K562 (cell line): Measurements from ENCODE around the gene ZDHHC8. TPM values are rescaled to one million over a fixed set of nuclear protein-coding genes. Genes with fewer than 3 reads are reported as not detected.

Experiments used
- ATAC-seq: fragments of 200-7000 bp; cut with Tn5 transposase; 3 replicates; pipeline ENCODE4 v1.9.1; 2020; ENCODE audit warnings: moderate library complexity
- BruUV-seq: library from RNA; stranded (reverse); fragments of 400-500 nt; replicated peaks from 2 replicates; lab custom pipeline; 2021; lab: Mats Ljungman, UMichigan
- CTCF ChIA-PET: fragments of 300-600 bp; formaldehyde crosslinking; extraction: SDS; loops from one replicate; lab custom pipeline; 2021; ENCODE audit warnings: low intra/inter-chr PET ratio; lab: Yijun Ruan, JAX
- POLR2A ChIA-PET: fragments of 300-600, 350-650 bp; sonication (Branson Sonifier 250); formaldehyde crosslinking; extraction: SDS; loops from one replicate; lab custom pipeline; 2021; ENCODE audit warnings: antibody characterized with exemption, inconsistent platforms; lab: Yijun Ruan, JAX
- DNase-seq, 4 experiments: peaks; one replicate each; pipeline versions ENCODE4 v3.0.0 to v3.0.0-alpha.2; 2011 to 2018; ENCODE audit warnings: low spot score in 3 of 4, mixed read lengths in 3 of 4; ENCODE audit errors: extremely low read depth in 1 of 4
- FAIRE-seq: peaks from 2 replicates; lab custom pipeline; 2011; peaks lifted over from hg19 to GRCh38; lab: Jason Lieb, UNC
- H2AFZ ChIP-seq: 2 replicates; pipeline ENCODE4 v1.6.0; 2011; ENCODE audit warnings: low read depth, low read length, control low read depth, inconsistent platforms
- H3K27ac ChIP-seq: fragments of 200-600 bp; 3 replicates; pipeline ENCODE4 v1.8.0; 2011; ENCODE audit warnings: low read depth, mild to moderate bottlenecking, control low read depth, inconsistent platforms, low read length, moderate library complexity, mixed read lengths; ENCODE audit errors: extremely low read depth
- H3K27me3 ChIP-seq, 2 experiments: fragments of 300-600 bp in 1 of 2; 2 replicates in 1 of 2; 3 replicates in 1 of 2; pipeline versions ENCODE4 v1.6.0 to v1.8.0; 2011; ENCODE audit warnings: inconsistent platforms in 2 of 2, low read length in 2 of 2, mild to moderate bottlenecking in 1 of 2, mixed read lengths in 1 of 2, moderate library complexity in 1 of 2; ENCODE audit not compliant: control insufficient read depth in 2 of 2, insufficient read depth in 2 of 2
- H3K36me3 ChIP-seq: fragments of 300-600 bp; 3 replicates; pipeline ENCODE4 v1.8.0; 2011; ENCODE audit warnings: mild to moderate bottlenecking, low read length, inconsistent platforms; ENCODE audit not compliant: control insufficient read depth, insufficient read depth
- H3K4me1 ChIP-seq, 2 experiments: fragments of 200-600 bp in 1 of 2; replicated peaks in 1 of 2; 2 replicates in 1 of 2; 3 replicates in 1 of 2; pipeline versions ENCODE4 v1.5.1 to v1.8.0; 2011; ENCODE audit warnings: inconsistent platforms in 2 of 2, low read length in 2 of 2, mild to moderate bottlenecking in 1 of 2, mixed read lengths in 1 of 2, moderate library complexity in 1 of 2; ENCODE audit not compliant: control insufficient read depth in 2 of 2, insufficient read depth in 2 of 2
- H3K4me2 ChIP-seq: 2 replicates; pipeline ENCODE4 v1.6.1; 2011; ENCODE audit warnings: low read length, control low read depth, inconsistent platforms, mixed read lengths; ENCODE audit not compliant: insufficient read depth
- H3K4me3 ChIP-seq: fragments of 200-600 bp; sonication (generic), shearing (Covaris generic); 2 replicates; pipeline ENCODE4 v1.5.1; 2016; ENCODE audit warnings: control low read depth, inconsistent platforms
- H3K79me2 ChIP-seq: fragments of 200-600 bp; 3 replicates; pipeline ENCODE4 v1.8.0; 2011; ENCODE audit warnings: low read length, inconsistent platforms; ENCODE audit not compliant: control insufficient read depth, insufficient read depth
- H3K9ac ChIP-seq, 2 experiments: 2 replicates each; pipeline versions ENCODE4 v1.6.0 to v1.6.1; 2011; ENCODE audit warnings: low read depth in 2 of 2, low read length in 2 of 2, control low read depth in 1 of 2, inconsistent platforms in 1 of 2, mild to moderate bottlenecking in 1 of 2, mixed read lengths in 1 of 2; ENCODE audit not compliant: insufficient read depth in 1 of 2
- H3K9me1 ChIP-seq: one replicate; pipeline ENCODE4 v1.6.0; 2011; ENCODE audit warnings: inconsistent platforms, mild to moderate bottlenecking, low read length, moderate library complexity; ENCODE audit not compliant: control insufficient read depth, insufficient read depth
- H3K9me3 ChIP-seq: replicated peaks from 2 replicates; pipeline ENCODE4 v1.5.1; 2011; ENCODE audit warnings: low read depth, low read length, inconsistent platforms; ENCODE audit not compliant: control insufficient read depth, insufficient read depth
- H4K20me1 ChIP-seq: replicated peaks from 2 replicates; pipeline ENCODE4 v1.6.1; 2011; ENCODE audit warnings: low read length, inconsistent platforms, mixed read lengths; ENCODE audit not compliant: control insufficient read depth, insufficient read depth
- CBFB ChIP-seq: sonication (generic); formaldehyde crosslinking; IDR thresholded peaks from 2 replicates; pipeline ENCODE4 v1.4.0; 2020; ENCODE audit warnings: mild to moderate bottlenecking, missing genetic modification reagents
- CBX5 ChIP-seq: IDR thresholded peaks from 2 replicates; pipeline ENCODE4 v1.6.1; 2014; ENCODE audit warnings: low read depth, borderline replicate concordance
- KAT2B ChIP-seq: IDR thresholded peaks from one replicate; pipeline ENCODE4 v1.6.1; 2012; ENCODE audit warnings: low read depth, mild to moderate bottlenecking, control low read depth, inconsistent platforms, low read length, moderate library complexity
- WGBS: fragments of 100-300 bp; shearing (Covaris generic); methylation state at CpG from one replicate; pipeline ENCODE4 v1.1.6; 2016; ENCODE audit warnings: low coverage, mixed read lengths; ENCODE audit not compliant: insufficient coverage; ENCODE audit errors: missing lambda C conversion rate; 5-methylcytosine and 5-hydroxymethylcytosine counted together
- in situ Hi-C: fragments of 300-500 bp; cut with MboI; formaldehyde crosslinking; loops from 4 replicates; pipeline ENCODE4 v1.15.0; 2018; ENCODE audit warnings: inconsistent platforms, mixed read lengths
- intact Hi-C: fragments of 100-400 bp; cut with micrococcal nuclease; formaldehyde crosslinking; loops from 2 replicates; pipeline ENCODE4 v1.14.2; 2022
- polyA plus RNA-seq, 8 experiments: library from polyadenylated mRNA; depleted of rRNA in 4 of 8; stranded (reverse) in 5 of 8; unstranded in 3 of 8; fragments of >200 nt; fragmentation: Nextera tagmentation in 2 of 8; fragmentation: Illumina TruSeq in 1 of 8; extraction: Ambion mirVana in 2 of 8; extraction: Trizol in 1 of 8; gene quantifications; 2 replicates each; pipeline versions ENCODE4 v1.2.1 to v1.2.3, GENCODE V29; 2011 to 2014; ENCODE audit warnings: inconsistent platforms in 1 of 8, missing spikeins in 1 of 8
- total RNA-seq, 7 experiments: library from RNA; depleted of rRNA in 6 of 7; stranded (reverse); fragments of >200 nt in 6 of 7; fragmentation: Illumina TruSeq in 2 of 7; extraction: Trizol in 2 of 7; gene quantifications; 2 replicates each; pipeline versions ENCODE4 v1.2.1 to v1.2.3, GENCODE V29; 2011 to 2021; ENCODE audit warnings: low replicate concordance in 1 of 7
- TF ChIP-seq, protein P1 (sequence below): sonication (generic); formaldehyde crosslinking; IDR thresholded peaks from 2 replicates; pipeline ENCODE4 v1.8.0; 2023; ENCODE audit warnings: missing genetic modification reagents, mild to moderate bottlenecking, borderline replicate concordance
- TF ChIP-seq, protein P2 (sequence below), 2 experiments: IDR thresholded peaks; 2 replicates each; pipeline ENCODE4 v1.6.1; 2011; ENCODE audit warnings: borderline replicate concordance in 1 of 2, control low read depth in 1 of 2, low read depth in 1 of 2, low read length in 1 of 2, mild to moderate bottlenecking in 1 of 2, mixed read lengths in 1 of 2, moderate library complexity in 1 of 2; ENCODE audit not compliant: insufficient read depth in 1 of 2, insufficient read length in 1 of 2, poor library complexity in 1 of 2, severe bottlenecking in 1 of 2; ENCODE audit errors: extremely low read depth in 1 of 2
- TF ChIP-seq, protein P3 (sequence below): sonication (generic); formaldehyde crosslinking; IDR thresholded peaks from 2 replicates; pipeline ENCODE4 v1.8.1; 2022; ENCODE audit warnings: missing genetic modification reagents
- TF ChIP-seq, protein P4 (sequence below): sonication (generic); formaldehyde crosslinking; IDR thresholded peaks from 2 replicates; pipeline ENCODE4 v1.4.0; 2020; ENCODE audit warnings: mild to moderate bottlenecking, missing genetic modification reagents

The ZDHHC8 gene
- total and polyA plus RNA-seq, 9 of the 15 experiments (the other 6 are each of a cell fraction or from before 2014, with no cell fraction given): 0.04 to 109 (median 16.4) TPM

DNA sequence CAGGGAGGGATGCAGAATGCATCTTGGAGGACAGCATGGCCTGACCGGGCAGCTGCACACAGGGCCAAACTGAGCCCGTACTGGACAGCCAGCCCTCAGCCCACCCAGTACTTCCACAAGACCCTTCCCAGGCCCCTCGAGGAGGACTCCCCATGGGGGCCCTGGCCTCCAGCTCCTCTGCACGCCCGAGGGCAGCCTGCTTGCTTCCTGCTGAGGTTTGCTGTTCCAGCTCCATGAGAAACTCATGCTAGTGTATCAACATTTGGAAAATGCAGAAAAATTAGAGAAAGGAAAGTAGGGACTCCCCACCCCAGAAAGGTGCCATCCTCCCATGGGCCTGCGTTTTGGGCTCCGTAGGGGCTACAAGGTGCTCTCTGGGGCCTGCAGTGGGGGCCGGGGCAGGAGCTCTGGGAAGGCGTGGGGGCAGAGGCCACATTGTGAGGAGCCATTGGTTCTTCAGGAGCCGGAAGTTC, 40.6 kb downstream of the ZDHHC8 start:
- CTCF ChIA-PET: no interaction called here
- under 1% methylated on average over 10 of the region's 10 CpGs for WGBS
- no peak overlapping the region for H3K4me2 ChIP-seq
- H3K4me3 ChIP-seq: no peak overlapping the region
- ATAC-seq (no peak), DNase-seq (no peak), FAIRE-seq (no peak)
- in situ Hi-C loops (loop anchor here (25.0 kb wide), 1 partner anchor 515 kb away; no protein-coding TSS in a partner anchor), intact Hi-C loops (no loop called here)
- no peaks in the 10 kb centered on the region for H3K9me1 ChIP-seq
- H3K36me3 ChIP-seq: no peaks in the 10 kb centered on the region
- peak overlapping the region in 1 of 2 experiments; percentile 59; a peak in 1 of 4 replicates for H3K9ac ChIP-seq
- BruUV-seq: no TSS peak
- H3K27me3 ChIP-seq: peaks cover 84 to 97% of the 10 kb centered on the region in 2 experiments; a peak in 4 of 5 replicates
- no peak overlapping the region for H3K27ac ChIP-seq
- H3K9me3 ChIP-seq: no peaks in the 10 kb centered on the region
- H3K4me1 ChIP-seq: peaks cover 0 to 45% of the 10 kb centered on the region in 2 experiments; a peak in 1 of 5 replicates
- peaks cover 55% of the 10 kb centered on the region for H4K20me1 ChIP-seq
- no peak overlapping the region for H2AFZ ChIP-seq
- no peaks in the 10 kb centered on the region for H3K79me2 ChIP-seq
- POLR2A ChIA-PET: interaction anchor here (0.7 to 1.2 kb wide), 6 partner anchors 19 to 66 kb away, joined by 3 to 5 read pairs (median 4); no protein-coding TSS in a partner anchor
- TF ChIP-seq, protein P1, sequence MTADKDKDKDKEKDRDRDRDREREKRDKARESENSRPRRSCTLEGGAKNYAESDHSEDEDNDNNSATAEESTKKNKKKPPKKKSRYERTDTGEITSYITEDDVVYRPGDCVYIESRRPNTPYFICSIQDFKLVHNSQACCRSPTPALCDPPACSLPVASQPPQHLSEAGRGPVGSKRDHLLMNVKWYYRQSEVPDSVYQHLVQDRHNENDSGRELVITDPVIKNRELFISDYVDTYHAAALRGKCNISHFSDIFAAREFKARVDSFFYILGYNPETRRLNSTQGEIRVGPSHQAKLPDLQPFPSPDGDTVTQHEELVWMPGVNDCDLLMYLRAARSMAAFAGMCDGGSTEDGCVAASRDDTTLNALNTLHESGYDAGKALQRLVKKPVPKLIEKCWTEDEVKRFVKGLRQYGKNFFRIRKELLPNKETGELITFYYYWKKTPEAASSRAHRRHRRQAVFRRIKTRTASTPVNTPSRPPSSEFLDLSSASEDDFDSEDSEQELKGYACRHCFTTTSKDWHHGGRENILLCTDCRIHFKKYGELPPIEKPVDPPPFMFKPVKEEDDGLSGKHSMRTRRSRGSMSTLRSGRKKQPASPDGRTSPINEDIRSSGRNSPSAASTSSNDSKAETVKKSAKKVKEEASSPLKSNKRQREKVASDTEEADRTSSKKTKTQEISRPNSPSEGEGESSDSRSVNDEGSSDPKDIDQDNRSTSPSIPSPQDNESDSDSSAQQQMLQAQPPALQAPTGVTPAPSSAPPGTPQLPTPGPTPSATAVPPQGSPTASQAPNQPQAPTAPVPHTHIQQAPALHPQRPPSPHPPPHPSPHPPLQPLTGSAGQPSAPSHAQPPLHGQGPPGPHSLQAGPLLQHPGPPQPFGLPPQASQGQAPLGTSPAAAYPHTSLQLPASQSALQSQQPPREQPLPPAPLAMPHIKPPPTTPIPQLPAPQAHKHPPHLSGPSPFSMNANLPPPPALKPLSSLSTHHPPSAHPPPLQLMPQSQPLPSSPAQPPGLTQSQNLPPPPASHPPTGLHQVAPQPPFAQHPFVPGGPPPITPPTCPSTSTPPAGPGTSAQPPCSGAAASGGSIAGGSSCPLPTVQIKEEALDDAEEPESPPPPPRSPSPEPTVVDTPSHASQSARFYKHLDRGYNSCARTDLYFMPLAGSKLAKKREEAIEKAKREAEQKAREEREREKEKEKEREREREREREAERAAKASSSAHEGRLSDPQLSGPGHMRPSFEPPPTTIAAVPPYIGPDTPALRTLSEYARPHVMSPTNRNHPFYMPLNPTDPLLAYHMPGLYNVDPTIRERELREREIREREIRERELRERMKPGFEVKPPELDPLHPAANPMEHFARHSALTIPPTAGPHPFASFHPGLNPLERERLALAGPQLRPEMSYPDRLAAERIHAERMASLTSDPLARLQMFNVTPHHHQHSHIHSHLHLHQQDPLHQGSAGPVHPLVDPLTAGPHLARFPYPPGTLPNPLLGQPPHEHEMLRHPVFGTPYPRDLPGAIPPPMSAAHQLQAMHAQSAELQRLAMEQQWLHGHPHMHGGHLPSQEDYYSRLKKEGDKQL: peak; percentile 80; the same call in 1 of the 2 replicates
- TF ChIP-seq CBFB (0 out of 2 replicates have a peak, but pooled peaks have one; percentile 51), KAT2B (no peak), CBX5 (no peak)
- TF ChIP-seq, protein P2, sequence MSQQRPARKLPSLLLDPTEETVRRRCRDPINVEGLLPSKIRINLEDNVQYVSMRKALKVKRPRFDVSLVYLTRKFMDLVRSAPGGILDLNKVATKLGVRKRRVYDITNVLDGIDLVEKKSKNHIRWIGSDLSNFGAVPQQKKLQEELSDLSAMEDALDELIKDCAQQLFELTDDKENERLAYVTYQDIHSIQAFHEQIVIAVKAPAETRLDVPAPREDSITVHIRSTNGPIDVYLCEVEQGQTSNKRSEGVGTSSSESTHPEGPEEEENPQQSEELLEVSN (IDR thresholded peaks at IDR 0.05; ENCODE audit: borderline replicate concordance in 1 of 2, extremely low read depth in 1 of 2, insufficient read depth in 1 of 2, insufficient read length in 1 of 2, low read depth in 1 of 2, low read length in 1 of 2, poor library complexity in 1 of 2, severe bottlenecking in 1 of 2): peak in 1 of 2 experiments; percentile 12
- TF ChIP-seq, protein P3, sequence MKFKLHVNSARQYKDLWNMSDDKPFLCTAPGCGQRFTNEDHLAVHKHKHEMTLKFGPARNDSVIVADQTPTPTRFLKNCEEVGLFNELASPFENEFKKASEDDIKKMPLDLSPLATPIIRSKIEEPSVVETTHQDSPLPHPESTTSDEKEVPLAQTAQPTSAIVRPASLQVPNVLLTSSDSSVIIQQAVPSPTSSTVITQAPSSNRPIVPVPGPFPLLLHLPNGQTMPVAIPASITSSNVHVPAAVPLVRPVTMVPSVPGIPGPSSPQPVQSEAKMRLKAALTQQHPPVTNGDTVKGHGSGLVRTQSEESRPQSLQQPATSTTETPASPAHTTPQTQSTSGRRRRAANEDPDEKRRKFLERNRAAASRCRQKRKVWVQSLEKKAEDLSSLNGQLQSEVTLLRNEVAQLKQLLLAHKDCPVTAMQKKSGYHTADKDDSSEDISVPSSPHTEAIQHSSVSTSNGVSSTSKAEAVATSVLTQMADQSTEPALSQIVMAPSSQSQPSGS (CRISPR knock-in tag): 0 out of 2 replicates have a peak, but pooled peaks have one; percentile 1
- TF ChIP-seq, protein P4, sequence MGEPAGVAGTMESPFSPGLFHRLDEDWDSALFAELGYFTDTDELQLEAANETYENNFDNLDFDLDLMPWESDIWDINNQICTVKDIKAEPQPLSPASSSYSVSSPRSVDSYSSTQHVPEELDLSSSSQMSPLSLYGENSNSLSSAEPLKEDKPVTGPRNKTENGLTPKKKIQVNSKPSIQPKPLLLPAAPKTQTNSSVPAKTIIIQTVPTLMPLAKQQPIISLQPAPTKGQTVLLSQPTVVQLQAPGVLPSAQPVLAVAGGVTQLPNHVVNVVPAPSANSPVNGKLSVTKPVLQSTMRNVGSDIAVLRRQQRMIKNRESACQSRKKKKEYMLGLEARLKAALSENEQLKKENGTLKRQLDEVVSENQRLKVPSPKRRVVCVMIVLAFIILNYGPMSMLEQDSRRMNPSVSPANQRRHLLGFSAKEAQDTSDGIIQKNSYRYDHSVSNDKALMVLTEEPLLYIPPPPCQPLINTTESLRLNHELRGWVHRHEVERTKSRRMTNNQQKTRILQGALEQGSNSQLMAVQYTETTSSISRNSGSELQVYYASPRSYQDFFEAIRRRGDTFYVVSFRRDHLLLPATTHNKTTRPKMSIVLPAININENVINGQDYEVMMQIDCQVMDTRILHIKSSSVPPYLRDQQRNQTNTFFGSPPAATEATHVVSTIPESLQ (CRISPR knock-in tag): no peak
